Esophagus muscularis mucosa (tissue), 4 donors: ENCODE results near the gene BEST3. TPM values are rescaled to one million over a fixed set of nuclear protein-coding genes. Genes with fewer than 3 reads are reported as not detected.

ENCODE experiments used
- DNase-seq: peaks from one replicate; pipeline ENCODE4 v3.0.0-alpha.2; 2017; ENCODE audit errors: extremely low spot score
- H3K27ac ChIP-seq, 4 donors: fragments of 200-600 bp; sonication (generic); replicated peaks in 1 of 4; 1 replicate in 3 of 4; 2 replicates in 1 of 4; pipeline ENCODE4 v1.5.1; 2016 to 2019; ENCODE audit warnings: mild to moderate bottlenecking in 1 of 4
- H3K27me3 ChIP-seq, 4 donors: fragments of 200-600 bp; sonication (generic); one replicate each; pipeline versions ENCODE4 v1.5.1 to v1.6.0; 2016 to 2019
- H3K36me3 ChIP-seq, 4 donors: fragments of 200-600 bp; sonication (generic); one replicate each; pipeline ENCODE4 v1.5.1; 2016 to 2019
- H3K4me1 ChIP-seq, 4 donors: fragments of 200-600 bp; sonication (generic); one replicate each; pipeline ENCODE4 v1.5.1; 2016 to 2019
- H3K4me3 ChIP-seq, 4 donors: fragments of 200-600 bp; sonication (generic); 1 replicate in 2 of 4; 2 replicates in 2 of 4; pipeline ENCODE4 v1.5.1; 2016 to 2019; ENCODE audit warnings: mild to moderate bottlenecking in 4 of 4, moderate library complexity in 1 of 4
- H3K9me3 ChIP-seq, 4 donors: fragments of 200-600 bp; sonication (generic); 1 replicate in 3 of 4; 2 replicates in 1 of 4; pipeline ENCODE4 v1.5.1; 2016 to 2019
- CTCF ChIP-seq, 3 experiments: fragments of 200-600 bp in 2 of 3; fragments of 450-650 bp in 1 of 3; sonication (generic) in 2 of 3; IDR thresholded peaks; one replicate each; pipeline ENCODE4 v1.5.1; 2017 to 2019; ENCODE audit warnings: antibody characterized with exemption in 3 of 3, mild to moderate bottlenecking in 2 of 3, moderate library complexity in 1 of 3
- EP300 ChIP-seq: sonication (generic); formaldehyde crosslinking; IDR thresholded peaks from one replicate; pipeline ENCODE4 v1.6.1; 2017; ENCODE audit warnings: antibody characterized with exemption
- POLR2A ChIP-seq: fragments of 450-650 bp; IDR thresholded peaks from one replicate; pipeline ENCODE4 v1.6.1; 2017; ENCODE audit warnings: antibody characterized with exemption, moderate library complexity, mild to moderate bottlenecking, low read depth
- POLR2AphosphoS5 ChIP-seq, 2 donors: sonication (generic); formaldehyde crosslinking; IDR thresholded peaks; one replicate each; pipeline ENCODE4 v1.6.1; 2017; ENCODE audit warnings: antibody characterized with exemption in 2 of 2
- WGBS: methylation state at CpG from one replicate; pipeline ENCODE4 v1.1.5; 2018; 5-methylcytosine and 5-hydroxymethylcytosine counted together
- intact Hi-C: fragments of 100-400 bp; cut with DNase I; formaldehyde crosslinking; loops from one replicate; pipeline ENCODE4 v1.15.1; 2023
- total RNA-seq, 4 donors: library from RNA; depleted of rRNA; stranded (reverse); fragments of >200 nt; gene quantifications; one replicate each; pipeline versions ENCODE4 v1.1.0 to v1.2.1, GENCODE V29; 2016

Gene BEST3
- total RNA-seq, 4 donors from 2014 or later, result 0.13 TPM; not detected in 3

- Histone ChIP-seq H3K36me3 (no peaks in the 10 kb centered on the region), H3K4me3 (no peak overlapping the region), H3K9me3 (no peaks in the 10 kb centered on the region), H3K27ac (no peak overlapping the region), H3K27me3 (no peaks in the 10 kb centered on the region), H3K4me1 (peaks cover 0 to 3% (median 0%) of the 10 kb centered on the region in 4 donors)
- TF ChIP-seq POLR2AphosphoS5 (IDR thresholded peaks at IDR 0.05) (peak in 1 of 2 donors; percentile 22), EP300 (no peak), CTCF (IDR thresholded peaks at IDR 0.05) (peak; percentile 73 to 88 (median 78)), POLR2A (no peak)
- no peak for DNase-seq
- WGBS, result 20% methylated on average over 9 of the region's 12 CpGs
- intact Hi-C loops, result loop anchor here (5.0 kb wide), 1 partner anchor 282 kb away; the partner anchor contains the start of gene YEATS4
These were observed 59.6 kb downstream of the BEST3 start for GRCh38 chr12:69639400-69640016.

- no peaks in the 10 kb centered on the region for H3K36me3 ChIP-seq
- no peaks in the 10 kb centered on the region for H3K9me3 ChIP-seq
- intact Hi-C loops, result no loop called here
- H3K4me1 ChIP-seq, result no peaks in the 10 kb centered on the region
- no peaks in the 10 kb centered on the region for H3K27me3 ChIP-seq
- TF ChIP-seq CTCF (IDR thresholded peaks at IDR 0.05) (no peak), POLR2A (no peak), POLR2AphosphoS5 (IDR thresholded peaks at IDR 0.05) (no peak), EP300 (no peak)
- no peak for DNase-seq
- H3K4me3 ChIP-seq, result no peak overlapping the region
- H3K27ac ChIP-seq, result no peak overlapping the region
- WGBS, result 92% methylated on average over 2 of the region's 2 CpGs
These were observed 66.0 kb downstream of the BEST3 start for GRCh38 chr12:69633061-69633460.

- WGBS, result 78% methylated on average over 6 of the region's 6 CpGs
- no peaks in the 10 kb centered on the region for H3K27me3 ChIP-seq
- H3K27ac ChIP-seq, result no peak overlapping the region
- H3K9me3 ChIP-seq, result no peaks in the 10 kb centered on the region
- H3K4me3 ChIP-seq, result no peak overlapping the region
- TF ChIP-seq POLR2AphosphoS5 (IDR thresholded peaks at IDR 0.05), result no peak
- TF ChIP-seq CTCF (IDR thresholded peaks at IDR 0.05), result no peak
- TF ChIP-seq POLR2A, result no peak
- DNase-seq, result no peak
- H3K4me1 ChIP-seq, result no peaks in the 10 kb centered on the region
- no peaks in the 10 kb centered on the region for H3K36me3 ChIP-seq
- intact Hi-C loops, result no loop called here
These were observed 68.9 kb downstream of the BEST3 start for GRCh38 chr12:69630191-69630590.

GRCh38 chr12:69627501-69627900, 71.6 kb downstream of the BEST3 start:
- Histone ChIP-seq H3K27ac (no peak overlapping the region), H3K9me3 (no peaks in the 10 kb centered on the region), H3K36me3 (no peaks in the 10 kb centered on the region), H3K27me3 (peaks cover 0 to 3% (median 0%) of the 10 kb centered on the region in 4 donors), H3K4me1 (no peaks in the 10 kb centered on the region), H3K4me3 (no peak overlapping the region)
- 96% methylated on average over 8 of the region's 8 CpGs for WGBS
- DNase-seq, result no peak
- intact Hi-C loops, result no loop called here
- no peak for TF ChIP-seq POLR2A
- no peak for TF ChIP-seq POLR2AphosphoS5 (IDR thresholded peaks at IDR 0.05)
- TF ChIP-seq EP300, result no peak
- no peak for TF ChIP-seq CTCF (IDR thresholded peaks at IDR 0.05)

GRCh38 chr12:69623970-69624369, 75.1 kb downstream of the BEST3 start:
- Histone ChIP-seq H3K27ac (no peak overlapping the region), H3K27me3 (peaks cover 0 to 3% (median 0%) of the 10 kb centered on the region in 4 donors), H3K9me3 (no peaks in the 10 kb centered on the region), H3K4me3 (no peak overlapping the region), H3K4me1 (no peaks in the 10 kb centered on the region), H3K36me3 (no peaks in the 10 kb centered on the region)
- DNase-seq, result no peak
- intact Hi-C loops, result no loop called here
- 64% methylated on average over 6 of the region's 13 CpGs for WGBS
- TF ChIP-seq POLR2AphosphoS5 (IDR thresholded peaks at IDR 0.05) (no peak), CTCF (IDR thresholded peaks at IDR 0.05) (no peak), POLR2A (no peak), EP300 (no peak)
